Breast epithelium (tissue), 4 donors: ENCODE results near the gene RBBP6. TPM values are rescaled to one million over a fixed set of nuclear protein-coding genes. Genes with fewer than 3 reads are reported as not detected.

Experiments
- DNase-seq, 2 donors: peaks; one replicate each; pipeline ENCODE4 v3.0.0-alpha.2; 2019; ENCODE audit warnings: low spot score in 2 of 2
- H3K27ac ChIP-seq, 2 donors: fragments of 200-600 bp; sonication (generic) in 1 of 2; one replicate each; pipeline ENCODE4 v1.5.1; 2016 to 2019; ENCODE audit warnings: mild to moderate bottlenecking in 1 of 2
- H3K27me3 ChIP-seq, 2 donors: fragments of 200-600 bp; sonication (generic) in 1 of 2; one replicate each; pipeline versions ENCODE4 v1.5.1 to v1.6.0; 2017 to 2019; ENCODE audit warnings: control low read depth in 1 of 2, mild to moderate bottlenecking in 1 of 2
- H3K36me3 ChIP-seq: fragments of 200-600 bp; one replicate; pipeline ENCODE4 v1.5.1; 2019
- H3K4me1 ChIP-seq, 2 donors: fragments of 200-600 bp; sonication (generic); one replicate each; pipeline ENCODE4 v1.5.1; 2016 to 2019; ENCODE audit warnings: control low read depth in 1 of 2
- H3K4me3 ChIP-seq, 3 donors: fragments of 200-600 bp; sonication (generic); 1 replicate in 2 of 3; 2 replicates in 1 of 3; pipeline ENCODE4 v1.5.1; 2016 to 2019; ENCODE audit warnings: mild to moderate bottlenecking in 3 of 3, moderate library complexity in 2 of 3
- H3K9me3 ChIP-seq, 2 donors: fragments of 200-600 bp; sonication (generic) in 1 of 2; one replicate each; pipeline ENCODE4 v1.5.1; 2016 to 2019; ENCODE audit warnings: control low read depth in 1 of 2
- CTCF ChIP-seq, 3 donors: fragments of 450-650 bp; IDR thresholded peaks; one replicate each; pipeline ENCODE4 v1.5.1; 2016 to 2017; ENCODE audit warnings: antibody characterized with exemption in 3 of 3, mild to moderate bottlenecking in 3 of 3, moderate library complexity in 3 of 3
- POLR2A ChIP-seq: fragments of 450-650 bp; IDR thresholded peaks from one replicate; pipeline ENCODE4 v1.6.1; 2016; ENCODE audit warnings: antibody characterized with exemption, mild to moderate bottlenecking, moderate library complexity
- POLR2AphosphoS5 ChIP-seq, 3 donors: sonication (generic); formaldehyde crosslinking; IDR thresholded peaks; one replicate each; pipeline ENCODE4 v1.6.1; 2017; ENCODE audit warnings: antibody characterized with exemption in 3 of 3
- intact Hi-C: fragments of 100-400 bp; cut with DNase I; formaldehyde crosslinking; loops from one replicate; pipeline ENCODE4 v1.15.1; 2023; ENCODE audit warnings: low total_unique reads
- total RNA-seq, 3 donors: library from RNA; depleted of rRNA; stranded (reverse); fragments of >200 nt; gene quantifications; one replicate each; pipeline ENCODE4 v1.1.0, GENCODE V29; 2016

Gene RBBP6
- total RNA-seq, 3 donors from 2014 or later: 54.7 to 90.7 (median 67.8) TPM

GRCh38 chr16:24555346-24555872 lies 16.0 kb downstream of the RBBP6 start:
- H3K36me3 ChIP-seq: peaks cover 14% of the 10 kb centered on the region
- no peaks in the 10 kb centered on the region for H3K9me3 ChIP-seq
- intact Hi-C loops: no loop called here
- H3K4me1 ChIP-seq: no peaks in the 10 kb centered on the region
- H3K27ac ChIP-seq: no peak overlapping the region
- no peaks in the 10 kb centered on the region for H3K27me3 ChIP-seq
- no peak for TF ChIP-seq POLR2A
- TF ChIP-seq POLR2AphosphoS5 (IDR thresholded peaks at IDR 0.05): no peak
- TF ChIP-seq CTCF (IDR thresholded peaks at IDR 0.05): no peak
- H3K4me3 ChIP-seq: no peak overlapping the region
- no peak for DNase-seq

- no peak for DNase-seq
- Histone ChIP-seq H3K36me3 (peaks cover 18% of the 10 kb centered on the region), H3K27me3 (no peaks in the 10 kb centered on the region), H3K4me3 (no peak overlapping the region), H3K4me1 (no peaks in the 10 kb centered on the region), H3K9me3 (no peaks in the 10 kb centered on the region), H3K27ac (no peak overlapping the region)
- no peak for TF ChIP-seq POLR2AphosphoS5 (IDR thresholded peaks at IDR 0.05)
- TF ChIP-seq POLR2A: no peak
- no peak for TF ChIP-seq CTCF (IDR thresholded peaks at IDR 0.05)
- intact Hi-C loops: no loop called here
These were observed 23.4 kb downstream of the RBBP6 start for GRCh38 chr16:24562811-24563210.

GRCh38 chr16:24568392-24568791 lies 29.0 kb downstream of the RBBP6 start:
- Histone ChIP-seq H3K4me1 (no peaks in the 10 kb centered on the region), H3K9me3 (no peaks in the 10 kb centered on the region), H3K27ac (no peak overlapping the region), H3K36me3 (peaks cover 20% of the 10 kb centered on the region), H3K4me3 (no peak overlapping the region), H3K27me3 (no peaks in the 10 kb centered on the region)
- intact Hi-C loops: no loop called here
- DNase-seq: no peak
- TF ChIP-seq POLR2A: no peak
- no peak for TF ChIP-seq POLR2AphosphoS5 (IDR thresholded peaks at IDR 0.05)
- TF ChIP-seq CTCF (IDR thresholded peaks at IDR 0.05): no peak

DNA sequence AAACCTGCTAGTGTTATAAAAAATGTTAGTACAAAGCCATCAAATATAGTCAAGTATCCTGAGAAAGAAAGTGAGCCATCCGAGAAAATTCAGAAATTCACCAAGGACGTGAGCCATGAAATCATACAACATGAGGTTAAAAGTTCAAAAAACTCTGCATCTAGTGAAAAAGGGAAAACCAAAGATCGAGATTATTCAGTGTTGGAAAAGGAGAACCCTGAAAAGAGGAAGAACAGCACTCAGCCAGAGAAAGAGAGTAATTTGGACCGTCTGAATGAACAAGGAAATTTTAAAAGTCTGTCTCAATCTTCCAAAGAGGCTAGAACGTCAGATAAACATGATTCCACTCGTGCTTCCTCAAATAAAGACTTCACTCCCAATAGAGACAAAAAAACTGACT lies 31.7 kb downstream of the RBBP6 start:
- H3K4me1 ChIP-seq: no peaks in the 10 kb centered on the region
- H3K36me3 ChIP-seq: peaks cover 10% of the 10 kb centered on the region
- no peak for DNase-seq
- no peak for TF ChIP-seq CTCF (IDR thresholded peaks at IDR 0.05)
- TF ChIP-seq POLR2AphosphoS5 (IDR thresholded peaks at IDR 0.05): no peak
- TF ChIP-seq POLR2A: no peak
- H3K27me3 ChIP-seq: no peaks in the 10 kb centered on the region
- H3K9me3 ChIP-seq: no peaks in the 10 kb centered on the region
- intact Hi-C loops: no loop called here
- no peak overlapping the region for H3K4me3 ChIP-seq
- H3K27ac ChIP-seq: no peak overlapping the region

GRCh38 chr16:24572069-24572468 lies 32.7 kb downstream of the RBBP6 start:
- Histone ChIP-seq H3K4me3 (no peak overlapping the region), H3K4me1 (no peaks in the 10 kb centered on the region), H3K27ac (no peak overlapping the region), H3K9me3 (no peaks in the 10 kb centered on the region), H3K36me3 (peaks cover 7% of the 10 kb centered on the region), H3K27me3 (no peaks in the 10 kb centered on the region)
- intact Hi-C loops: no loop called here
- no peak for DNase-seq
- no peak for TF ChIP-seq POLR2A
- no peak for TF ChIP-seq POLR2AphosphoS5 (IDR thresholded peaks at IDR 0.05)
- no peak for TF ChIP-seq CTCF (IDR thresholded peaks at IDR 0.05)
